ENCODE measurements around the gene SUCLG2.

- TF ChIP-seq POLR2A (IDR thresholded peaks at IDR 0.05; ENCODE audit: low read depth, low read length) (no peak), TAF1 (IDR thresholded peaks at IDR 0.05; ENCODE audit: borderline replicate concordance, low read depth, low read length) (no peak), POLR2AphosphoS5 (IDR thresholded peaks at IDR 0.05; ENCODE audit: low read depth, low read length) (no peak)
Observed at GRCh38 chr3:67637255-67637900, 17.0 kb downstream of the SUCLG2 start.

All from GM12892 (cell line).